Panc1 (cell line): ENCODE data around the gene CYB5RL. TPM values are rescaled to one million over a fixed set of nuclear protein-coding genes. Genes with fewer than 3 reads are reported as not detected.

Source experiments
- ATAC-seq: fragments of 200-7000 bp; cut with Tn5 transposase; 2 replicates; pipeline ENCODE4 v1.9.1; 2020; ENCODE audit warnings: mild to moderate bottlenecking, moderate library complexity
- BruUV-seq: library from RNA; stranded (reverse); fragments of 400-500 nt; replicated peaks from 2 replicates; lab custom pipeline; 2021; lab: Mats Ljungman, UMichigan
- CTCF ChIA-PET: fragments of 300-600 bp; sonication (Branson Sonifier 250); formaldehyde crosslinking; loops from one replicate; lab custom pipeline; 2022; ENCODE audit warnings: antibody characterized with exemption; lab: Charles Lee
- POLR2A ChIA-PET: fragments of 300-600 bp; sonication (Branson Sonifier 250); formaldehyde crosslinking; loops from one replicate; lab custom pipeline; 2022; ENCODE audit warnings: antibody characterized with exemption; lab: Charles Lee
- DNase-seq: peaks from one replicate; pipeline ENCODE4 v3.0.0-alpha.2; 2010; ENCODE audit warnings: low read depth, low spot score
- H3K27ac ChIP-seq: 2 replicates; pipeline ENCODE4 v1.5.1; 2011; ENCODE audit warnings: mild to moderate bottlenecking, low read length, inconsistent platforms
- H3K27me3 ChIP-seq: fragments of 200-500 bp; sonication (Bioruptor generic); 2 replicates; pipeline ENCODE4 v1.6.0; 2014; ENCODE audit warnings: low read length, inconsistent platforms; ENCODE audit not compliant: control insufficient read depth, insufficient read depth
- H3K36me3 ChIP-seq: fragments of 200-500 bp; sonication (Bioruptor generic); 2 replicates; pipeline ENCODE4 v1.5.1; 2014; ENCODE audit warnings: inconsistent platforms, mild to moderate bottlenecking, low read length, moderate library complexity; ENCODE audit not compliant: control insufficient read depth, insufficient read depth
- H3K4me1 ChIP-seq: 2 replicates; pipeline ENCODE4 v1.5.1; 2011; ENCODE audit warnings: inconsistent platforms, mild to moderate bottlenecking, low read length, moderate library complexity; ENCODE audit not compliant: control insufficient read depth, insufficient read depth
- H3K4me3 ChIP-seq, 2 experiments: 2 replicates each; pipeline ENCODE4 v1.5.1; 2011 to 2012; ENCODE audit warnings: low read depth in 2 of 2, low read length in 2 of 2, mild to moderate bottlenecking in 2 of 2, inconsistent platforms in 1 of 2, moderate library complexity in 1 of 2
- H3K9me3 ChIP-seq: fragments of 200-500 bp; sonication (Bioruptor generic); 2 replicates; pipeline ENCODE4 v1.5.1; 2014; ENCODE audit warnings: low read depth, mild to moderate bottlenecking, inconsistent platforms, low read length, moderate library complexity; ENCODE audit not compliant: control insufficient read depth, insufficient read depth
- POLR2AphosphoS5 ChIP-seq: IDR thresholded peaks from 2 replicates; pipeline ENCODE4 v1.6.1; 2012; ENCODE audit warnings: mild to moderate bottlenecking, low read depth, low read length, moderate library complexity
- SIN3A ChIP-seq: IDR thresholded peaks from 2 replicates; pipeline ENCODE4 v1.6.1; 2012; ENCODE audit warnings: low read depth, mild to moderate bottlenecking, low read length, moderate library complexity, borderline replicate concordance; ENCODE audit not compliant: insufficient read depth
- TCF7L2 ChIP-seq: IDR thresholded peaks from 2 replicates; pipeline ENCODE4 v1.6.1; 2011; ENCODE audit warnings: mild to moderate bottlenecking, low read depth, low read length, inconsistent platforms
- in situ Hi-C: cut with HindIII; loops from 2 replicates; pipeline ENCODE4 v1.10.0; 2016; ENCODE audit warnings: low sequenced_read_pairs, low pct_unique_long_range_greater_than_20kb
- intact Hi-C: fragments of 100-400 bp; cut with micrococcal nuclease; formaldehyde crosslinking; loops from one replicate; pipeline ENCODE4 v1.10.0; 2022; ENCODE audit not compliant: unreplicated experiment
- total RNA-seq: library from RNA; stranded (reverse); gene quantifications from one replicate; pipeline ENCODE4 v1.2.1, GENCODE V29; 2021; ENCODE audit not compliant: unreplicated experiment
- TF ChIP-seq, protein P1 (sequence below), 2 experiments: IDR thresholded peaks; 2 replicates each; pipeline ENCODE4 v1.6.1; 2011 to 2012; ENCODE audit warnings: low read depth in 2 of 2, control low read depth in 1 of 2, low read length in 1 of 2, mild to moderate bottlenecking in 1 of 2, moderate library complexity in 1 of 2; ENCODE audit not compliant: insufficient read depth in 1 of 2
- TF ChIP-seq, protein P2 (sequence below): fragments of 450-650 bp; IDR thresholded peaks from 2 replicates; pipeline ENCODE4 v1.5.1; 2017; ENCODE audit warnings: mild to moderate bottlenecking

The CYB5RL gene
- total RNA-seq, 1 experiment from 2014 or later = 19.4 TPM

DNA sequence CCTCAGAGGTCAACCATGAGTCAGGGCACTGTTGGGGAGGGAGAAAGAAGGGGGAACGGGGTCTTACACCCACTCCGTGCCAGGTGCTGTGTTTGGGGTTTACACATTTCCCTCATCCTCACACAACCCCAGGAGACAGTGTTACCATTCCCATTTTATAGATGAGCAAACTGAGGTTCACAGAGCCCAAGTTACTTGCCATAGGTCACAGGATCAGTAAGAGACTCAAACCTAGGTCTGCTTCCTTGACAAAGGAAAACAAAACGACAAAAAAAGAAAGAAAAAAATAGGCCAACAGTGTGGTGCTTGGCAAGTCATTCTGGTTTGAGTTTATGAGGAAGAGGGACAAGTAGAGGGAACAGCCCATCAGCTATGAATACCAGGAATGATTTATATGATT, 30.8 kb downstream of the CYB5RL start:
- H3K4me1 ChIP-seq = no peaks in the 10 kb centered on the region
- ChIA-PET CTCF (no interaction called here), POLR2A (no interaction called here)
- no peak overlapping the region for H3K4me3 ChIP-seq
- BruUV-seq = no TSS peak
- no peak overlapping the region for H3K27ac ChIP-seq
- in situ Hi-C loops (no loop called here), intact Hi-C loops (no loop called here)
- ATAC-seq (no peak), DNase-seq (no peak)
- H3K27me3 ChIP-seq = no peaks in the 10 kb centered on the region
- H3K36me3 ChIP-seq = no peaks in the 10 kb centered on the region
- TF ChIP-seq SIN3A (no peak), POLR2AphosphoS5 (no peak), TCF7L2 (no peak)
- TF ChIP-seq, protein P1, sequence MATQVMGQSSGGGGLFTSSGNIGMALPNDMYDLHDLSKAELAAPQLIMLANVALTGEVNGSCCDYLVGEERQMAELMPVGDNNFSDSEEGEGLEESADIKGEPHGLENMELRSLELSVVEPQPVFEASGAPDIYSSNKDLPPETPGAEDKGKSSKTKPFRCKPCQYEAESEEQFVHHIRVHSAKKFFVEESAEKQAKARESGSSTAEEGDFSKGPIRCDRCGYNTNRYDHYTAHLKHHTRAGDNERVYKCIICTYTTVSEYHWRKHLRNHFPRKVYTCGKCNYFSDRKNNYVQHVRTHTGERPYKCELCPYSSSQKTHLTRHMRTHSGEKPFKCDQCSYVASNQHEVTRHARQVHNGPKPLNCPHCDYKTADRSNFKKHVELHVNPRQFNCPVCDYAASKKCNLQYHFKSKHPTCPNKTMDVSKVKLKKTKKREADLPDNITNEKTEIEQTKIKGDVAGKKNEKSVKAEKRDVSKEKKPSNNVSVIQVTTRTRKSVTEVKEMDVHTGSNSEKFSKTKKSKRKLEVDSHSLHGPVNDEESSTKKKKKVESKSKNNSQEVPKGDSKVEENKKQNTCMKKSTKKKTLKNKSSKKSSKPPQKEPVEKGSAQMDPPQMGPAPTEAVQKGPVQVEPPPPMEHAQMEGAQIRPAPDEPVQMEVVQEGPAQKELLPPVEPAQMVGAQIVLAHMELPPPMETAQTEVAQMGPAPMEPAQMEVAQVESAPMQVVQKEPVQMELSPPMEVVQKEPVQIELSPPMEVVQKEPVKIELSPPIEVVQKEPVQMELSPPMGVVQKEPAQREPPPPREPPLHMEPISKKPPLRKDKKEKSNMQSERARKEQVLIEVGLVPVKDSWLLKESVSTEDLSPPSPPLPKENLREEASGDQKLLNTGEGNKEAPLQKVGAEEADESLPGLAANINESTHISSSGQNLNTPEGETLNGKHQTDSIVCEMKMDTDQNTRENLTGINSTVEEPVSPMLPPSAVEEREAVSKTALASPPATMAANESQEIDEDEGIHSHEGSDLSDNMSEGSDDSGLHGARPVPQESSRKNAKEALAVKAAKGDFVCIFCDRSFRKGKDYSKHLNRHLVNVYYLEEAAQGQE (IDR thresholded peaks at IDR 0.05; ENCODE audit: insufficient read depth in 1 of 2, low read depth in 2 of 2, low read length in 1 of 2) = no peak
- TF ChIP-seq, protein P2, sequence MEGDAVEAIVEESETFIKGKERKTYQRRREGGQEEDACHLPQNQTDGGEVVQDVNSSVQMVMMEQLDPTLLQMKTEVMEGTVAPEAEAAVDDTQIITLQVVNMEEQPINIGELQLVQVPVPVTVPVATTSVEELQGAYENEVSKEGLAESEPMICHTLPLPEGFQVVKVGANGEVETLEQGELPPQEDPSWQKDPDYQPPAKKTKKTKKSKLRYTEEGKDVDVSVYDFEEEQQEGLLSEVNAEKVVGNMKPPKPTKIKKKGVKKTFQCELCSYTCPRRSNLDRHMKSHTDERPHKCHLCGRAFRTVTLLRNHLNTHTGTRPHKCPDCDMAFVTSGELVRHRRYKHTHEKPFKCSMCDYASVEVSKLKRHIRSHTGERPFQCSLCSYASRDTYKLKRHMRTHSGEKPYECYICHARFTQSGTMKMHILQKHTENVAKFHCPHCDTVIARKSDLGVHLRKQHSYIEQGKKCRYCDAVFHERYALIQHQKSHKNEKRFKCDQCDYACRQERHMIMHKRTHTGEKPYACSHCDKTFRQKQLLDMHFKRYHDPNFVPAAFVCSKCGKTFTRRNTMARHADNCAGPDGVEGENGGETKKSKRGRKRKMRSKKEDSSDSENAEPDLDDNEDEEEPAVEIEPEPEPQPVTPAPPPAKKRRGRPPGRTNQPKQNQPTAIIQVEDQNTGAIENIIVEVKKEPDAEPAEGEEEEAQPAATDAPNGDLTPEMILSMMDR = no peak
- no peaks in the 10 kb centered on the region for H3K9me3 ChIP-seq

DNA sequence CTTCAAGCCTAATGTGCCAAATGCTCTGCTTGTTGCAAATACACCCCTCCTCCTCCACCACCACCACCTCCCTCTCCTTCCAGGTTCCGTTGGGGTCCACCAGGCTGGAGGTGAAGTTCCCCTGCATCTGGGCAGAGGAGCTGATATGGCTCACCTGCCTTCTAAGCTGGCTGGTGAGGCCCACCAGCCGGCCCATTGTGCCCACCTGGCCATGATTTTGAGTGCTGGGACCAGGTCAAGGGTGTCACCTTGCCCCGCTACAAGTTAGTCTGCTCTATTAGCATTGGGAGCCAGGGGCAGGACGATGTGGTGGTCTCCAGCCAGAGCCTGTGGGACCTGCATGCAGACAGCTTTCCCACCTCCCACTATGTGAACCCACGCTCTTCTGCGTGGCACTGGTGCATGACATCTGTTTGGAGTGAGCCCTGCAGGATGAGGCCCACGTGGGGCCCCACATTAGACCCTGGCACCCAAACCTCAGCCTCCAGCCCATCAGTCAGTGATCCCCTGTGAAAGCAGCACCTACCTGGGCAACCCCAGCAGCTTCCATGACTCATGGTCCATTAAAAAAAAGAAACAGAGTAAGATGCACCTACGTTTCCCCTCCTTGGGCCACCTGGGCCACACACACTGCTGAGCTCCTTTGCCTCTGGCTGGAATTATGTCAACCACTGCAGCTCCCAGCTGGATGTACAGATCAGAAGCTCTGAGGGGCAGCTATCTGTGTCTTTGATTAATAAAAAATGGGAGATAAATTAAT, 31.4 kb downstream of the CYB5RL start:
- Histone ChIP-seq H3K27me3 (no peaks in the 10 kb centered on the region), H3K27ac (no peak overlapping the region), H3K36me3 (no peaks in the 10 kb centered on the region), H3K4me3 (no peak overlapping the region), H3K9me3 (no peaks in the 10 kb centered on the region), H3K4me1 (no peaks in the 10 kb centered on the region)
- in situ Hi-C loops = no loop called here
- DNase-seq (no peak), ATAC-seq (no peak)
- TF ChIP-seq, protein P1 (IDR thresholded peaks at IDR 0.05; ENCODE audit: insufficient read depth in 1 of 2, low read depth in 2 of 2, low read length in 1 of 2) = no peak
- TF ChIP-seq SIN3A = no peak
- TF ChIP-seq, protein P2 = no peak
- BruUV-seq = no TSS peak
- ChIA-PET CTCF (no interaction called here), POLR2A (no interaction called here)
- intact Hi-C loops = no loop called here
